ENCODE results near the gene EGFR.

Gene EGFR

GRCh38 chr7:55063061-55063460 is 44.2 kb downstream of the EGFR start:
- no peak for DNase-seq (ENCODE audit: low spot score)

GRCh38 chr7:55063633-55064032 is 44.8 kb downstream of the EGFR start:
- DNase-seq (ENCODE audit: low spot score), result no peak

DNA sequence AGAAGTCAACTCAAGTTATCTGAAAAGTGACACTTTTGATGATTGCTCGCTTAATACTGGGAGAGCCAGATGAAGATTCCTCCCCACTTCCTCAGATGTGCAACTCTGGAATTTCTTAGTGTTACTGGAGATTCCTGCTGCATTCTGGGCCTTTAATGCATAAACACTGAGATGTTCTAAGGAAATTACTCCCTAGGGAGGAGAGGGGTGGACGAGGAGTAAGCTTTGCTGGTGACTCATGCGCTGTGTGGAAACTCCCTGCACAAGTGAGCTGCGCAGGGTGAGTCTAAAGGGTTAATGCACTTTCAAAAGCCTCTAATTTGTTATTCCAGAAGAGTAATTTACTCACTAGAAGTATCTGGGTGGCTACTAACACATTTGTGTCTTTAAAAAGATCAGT is 46.3 kb downstream of the EGFR start:
- DNase-seq (ENCODE audit: low spot score), result no peak

GRCh38 chr7:55065511-55066229 is 46.9 kb downstream of the EGFR start:
- DNase-seq (ENCODE audit: low spot score), result no peak

DNA sequence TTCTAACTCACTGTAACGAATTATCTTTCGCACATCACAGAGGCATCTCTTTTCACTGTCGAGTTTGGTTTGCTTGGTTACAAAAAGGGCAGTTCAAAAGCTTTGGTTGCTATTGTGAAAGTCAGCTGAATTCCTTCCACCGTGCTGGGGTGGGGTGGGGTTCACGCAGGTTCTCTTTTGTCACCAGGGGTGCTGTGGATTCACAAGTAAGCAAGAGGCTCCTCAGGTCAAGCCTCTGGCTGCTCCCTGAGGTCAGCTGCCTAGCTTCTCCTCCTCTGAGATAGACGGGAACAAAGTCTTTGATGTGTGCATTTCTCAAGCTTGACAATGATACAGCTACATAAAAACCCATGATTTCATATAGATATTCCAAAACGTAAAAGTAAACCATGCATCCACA is 47.7 kb downstream of the EGFR start:
- no peak for DNase-seq (ENCODE audit: low spot score)

DNA sequence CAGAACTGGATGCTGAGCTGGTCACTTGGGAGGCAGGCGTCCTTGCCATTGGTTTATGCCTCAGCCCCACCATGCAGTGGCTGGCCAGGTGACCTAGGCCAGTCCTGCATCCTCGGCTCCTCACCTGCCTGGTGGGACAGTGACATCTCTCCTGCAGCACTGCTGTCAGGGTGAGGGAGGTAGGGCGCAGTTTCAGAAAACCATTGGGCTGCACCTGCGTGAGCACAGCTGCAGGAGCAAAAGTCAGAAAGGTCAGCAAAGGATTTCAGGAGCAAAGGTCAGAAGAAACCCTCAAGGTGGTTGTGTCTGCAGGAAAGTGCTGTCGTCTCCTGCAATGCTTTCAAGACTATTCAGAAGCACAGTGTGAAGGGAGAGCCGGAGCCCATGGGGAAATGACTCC is 48.1 kb downstream of the EGFR start:
- no peak for DNase-seq (ENCODE audit: low spot score)

- DNase-seq (ENCODE audit: low spot score), result no peak
Observed at GRCh38 chr7:55067748-55068147, 48.9 kb downstream of the EGFR start.

DNA sequence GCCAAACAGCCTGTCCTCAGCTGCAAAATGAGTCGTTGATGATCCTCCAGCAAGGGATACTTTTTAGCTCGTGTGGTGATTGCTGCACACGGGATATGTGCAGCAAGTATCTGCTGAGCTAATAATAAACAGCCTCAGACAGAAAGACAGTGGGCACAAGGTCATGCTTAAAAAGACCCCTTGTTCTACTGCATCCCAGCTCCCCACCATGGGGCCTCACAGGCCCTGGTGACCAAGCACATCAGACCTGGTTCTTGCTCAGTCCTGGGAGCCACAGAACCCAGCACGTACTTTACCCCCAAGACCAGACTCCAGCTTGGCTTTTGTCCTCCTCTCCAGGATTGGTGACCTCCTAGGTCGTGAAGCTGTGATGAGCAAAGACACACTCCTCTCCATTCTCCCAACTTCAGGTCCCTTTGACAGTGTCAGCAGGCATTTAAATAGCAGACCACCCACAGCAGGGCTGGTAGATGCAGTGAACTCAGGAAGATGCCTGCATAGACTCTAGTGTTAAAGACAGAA is 50.5 kb downstream of the EGFR start:
- no peak for DNase-seq (ENCODE audit: low spot score)

DNA sequence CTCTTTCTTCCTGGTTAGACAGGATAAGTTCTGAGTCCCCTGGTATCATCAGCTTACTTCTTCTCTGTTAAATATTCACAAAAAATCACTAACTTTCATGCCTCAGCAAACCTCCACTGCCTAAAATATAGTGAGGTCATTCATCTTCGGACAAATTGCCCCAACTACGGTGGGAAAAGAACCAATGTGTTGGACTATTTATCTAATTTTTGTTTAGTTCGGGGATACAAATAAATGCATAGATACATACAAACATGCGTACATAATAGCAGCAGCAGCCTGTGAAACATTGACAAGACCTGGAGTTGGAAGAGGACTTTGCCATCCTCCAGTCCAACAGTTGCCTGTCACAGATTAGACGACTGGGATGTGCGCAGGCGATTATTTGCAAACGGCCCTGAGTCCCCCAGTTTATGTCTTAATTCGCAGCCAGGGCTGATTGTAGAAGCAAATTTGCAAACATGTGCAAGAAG is 51.5 kb downstream of the EGFR start:
- no peak for DNase-seq (ENCODE audit: low spot score)

DNA sequence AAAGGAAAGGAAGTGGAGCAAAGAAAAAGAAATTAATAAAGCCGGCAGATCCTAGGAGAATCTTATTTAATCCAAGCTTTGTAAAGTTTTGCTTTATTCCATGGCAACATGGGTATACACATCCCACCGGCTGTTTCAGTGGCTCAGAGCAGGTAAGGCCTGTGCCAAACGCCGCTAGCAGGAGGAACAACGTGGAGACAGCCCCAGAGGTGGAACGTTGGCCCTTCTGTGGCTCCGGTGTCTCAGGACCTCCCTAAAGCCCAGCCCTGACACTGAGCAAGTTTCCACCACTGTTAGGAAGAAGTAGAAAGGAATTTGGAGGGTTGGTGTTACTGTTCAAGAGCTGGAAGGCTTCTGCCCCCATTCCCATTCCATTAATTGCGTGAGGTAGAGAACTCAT is 52.0 kb downstream of the EGFR start:
- no peak for DNase-seq (ENCODE audit: low spot score)

- no peak for DNase-seq (ENCODE audit: low spot score)
Observed at GRCh38 chr7:55071411-55072175, 52.8 kb downstream of the EGFR start.

GRCh38 chr7:55072251-55072650 is 53.4 kb downstream of the EGFR start:
- no peak for DNase-seq (ENCODE audit: low spot score)

DNA sequence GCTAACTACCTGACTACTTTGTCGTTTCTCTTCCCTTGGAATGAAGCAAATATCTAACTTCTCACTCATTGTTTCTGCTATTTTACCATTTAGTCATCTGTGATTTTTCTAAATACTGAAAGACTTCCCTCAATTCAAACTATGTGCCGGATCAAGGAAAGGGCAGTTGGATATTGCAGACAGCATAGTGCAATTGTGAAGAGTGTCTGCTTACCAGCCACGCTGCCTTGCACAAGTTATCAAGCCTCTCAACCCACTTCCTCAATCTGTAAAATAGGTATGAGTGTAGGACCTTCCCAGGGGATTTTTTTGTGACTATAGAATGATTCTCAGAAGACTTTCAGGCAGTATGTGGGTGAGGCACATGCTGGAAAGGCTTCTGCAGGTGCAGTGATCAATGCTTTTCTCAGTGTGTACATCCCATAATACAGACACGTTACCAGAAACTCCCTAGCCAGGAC is 54.3 kb downstream of the EGFR start:
- no peak for DNase-seq (ENCODE audit: low spot score)

- DNase-seq (ENCODE audit: low spot score), result no peak
Observed at GRCh38 chr7:55073976-55074528, 55.2 kb downstream of the EGFR start.

GRCh38 chr7:55075464-55076021 is 56.7 kb downstream of the EGFR start:
- DNase-seq (ENCODE audit: low spot score), result no peak

- no peak for DNase-seq (ENCODE audit: low spot score)
Observed at GRCh38 chr7:55077561-55078410, 59.0 kb downstream of the EGFR start.

DNA sequence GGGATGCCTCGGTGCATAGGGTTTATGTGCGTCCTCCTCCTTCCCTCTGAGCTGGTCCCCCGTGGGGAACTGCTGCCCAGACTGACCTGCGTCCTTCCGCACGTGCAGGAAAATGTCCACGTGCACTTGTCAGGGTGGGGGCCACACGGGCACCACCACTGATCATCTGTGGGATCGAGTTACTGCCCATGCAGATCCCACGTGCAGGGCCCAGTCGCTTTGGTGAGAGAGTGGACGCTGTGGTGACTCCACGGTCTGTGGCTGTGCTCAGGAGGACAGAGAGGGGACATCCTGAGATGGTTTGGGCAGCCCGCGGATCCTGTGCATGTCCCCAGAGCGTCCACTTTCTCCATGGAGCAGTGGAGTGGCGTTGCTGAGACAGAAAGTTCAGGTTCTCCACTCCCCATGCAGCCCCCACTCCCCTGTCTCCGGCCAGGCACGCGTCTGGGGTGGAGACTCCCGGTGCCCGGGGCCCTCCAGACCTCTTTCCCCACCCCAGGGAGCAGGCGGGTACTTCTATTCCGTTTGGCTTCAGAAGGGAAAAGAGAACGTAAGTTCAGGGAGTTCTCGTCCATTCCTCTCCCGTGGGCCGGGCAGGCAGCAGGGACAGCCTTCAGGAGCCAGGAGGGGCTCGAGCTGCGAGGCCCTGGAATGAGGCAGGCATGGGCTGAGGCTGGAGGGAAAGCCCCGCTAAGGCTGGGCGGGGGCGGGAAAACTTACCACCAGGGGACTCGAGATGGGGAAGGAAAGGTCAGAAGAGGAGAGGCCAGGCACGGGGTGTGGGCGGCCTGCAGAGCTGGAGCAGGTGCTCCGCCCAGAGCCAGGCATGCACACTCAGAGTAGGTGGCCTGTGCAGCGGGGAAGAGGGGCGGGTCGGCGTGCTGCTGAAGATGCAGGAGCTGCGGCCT is 59.9 kb downstream of the EGFR start:
- DNase-seq (ENCODE audit: low spot score), result no peak

GRCh38 chr7:55080000-55080623 is 61.3 kb downstream of the EGFR start:
- no peak for DNase-seq (ENCODE audit: low spot score)

- no peak for DNase-seq (ENCODE audit: low spot score)
Observed at GRCh38 chr7:55081068-55081467, 62.3 kb downstream of the EGFR start.
